WTC11 (cell line): ENCODE data around the gene HDGFL2. TPM values are rescaled to one million over a fixed set of nuclear protein-coding genes. Genes with fewer than 3 reads are reported as not detected.

ENCODE experiments used
- ATAC-seq: fragments of 200-7000 bp; cut with Tn5 transposase; 2 replicates; pipeline ENCODE4 v1.10.0; 2021; ENCODE audit warnings: mild to moderate bottlenecking, moderate library complexity
- Bru-seq: library from RNA; stranded (reverse); fragments of 400-500 nt; gene quantifications from one replicate; lab custom pipeline; 2021; lab: Mats Ljungman, UMichigan
- CTCF ChIA-PET: fragments of 300-600 bp; sonication (Branson Sonifier 250); formaldehyde crosslinking; loops from one replicate; lab custom pipeline; 2021; ENCODE audit warnings: antibody characterized with exemption; lab: Charles Lee
- POLR2A ChIA-PET: fragments of 350-600 bp; sonication (Branson Sonifier 250); formaldehyde crosslinking; loops from one replicate; lab custom pipeline; 2021; ENCODE audit warnings: antibody characterized with exemption; lab: Charles Lee
- DNase-seq: peaks from one replicate; pipeline ENCODE4 v3.0.0; 2021; ENCODE audit warnings: low spot score
- H3K27ac Mint-ChIP-seq: 2 replicates; pipeline ENCODE4 v1.8.0; 2021; ENCODE audit warnings: mixed read lengths
- H3K27me3 Mint-ChIP-seq: 2 replicates; pipeline ENCODE4 v1.8.0; 2021; ENCODE audit warnings: low read depth, mild to moderate bottlenecking, moderate library complexity, mixed read lengths
- H3K36me3 Mint-ChIP-seq: 2 replicates; pipeline ENCODE4 v1.8.0; 2021; ENCODE audit warnings: mixed read lengths
- H3K4me1 Mint-ChIP-seq: 2 replicates; pipeline ENCODE4 v1.8.0; 2022; ENCODE audit warnings: mixed read lengths
- H3K4me3 Mint-ChIP-seq: 2 replicates; pipeline ENCODE4 v1.8.0; 2021; ENCODE audit warnings: mild to moderate bottlenecking, moderate library complexity, mixed read lengths
- H3K9me3 Mint-ChIP-seq: 2 replicates; pipeline ENCODE4 v1.8.0; 2021; ENCODE audit warnings: mixed read lengths
- ARID4B ChIP-seq: sonication (generic); formaldehyde crosslinking; IDR thresholded peaks from 2 replicates; pipeline ENCODE4 v1.8.0; 2023; ENCODE audit warnings: missing genetic modification reagents, mild to moderate bottlenecking, borderline replicate concordance
- CREB1 ChIP-seq: sonication (generic); formaldehyde crosslinking; IDR thresholded peaks from 2 replicates; pipeline ENCODE4 v1.8.0; 2023; ENCODE audit warnings: mild to moderate bottlenecking, missing genetic modification reagents
- CREM ChIP-seq: sonication (generic); formaldehyde crosslinking; IDR thresholded peaks from 2 replicates; pipeline ENCODE4 v1.8.1; 2022; ENCODE audit warnings: mild to moderate bottlenecking, missing genetic modification reagents, moderate library complexity
- E2F4 ChIP-seq: sonication (generic); formaldehyde crosslinking; IDR thresholded peaks from 2 replicates; pipeline ENCODE4 v1.8.1; 2022; ENCODE audit warnings: low read depth, mild to moderate bottlenecking, moderate library complexity, missing genetic modification reagents, borderline replicate concordance
- ELF4 ChIP-seq: sonication (generic); formaldehyde crosslinking; IDR thresholded peaks from 2 replicates; pipeline ENCODE4 v1.8.1; 2022; ENCODE audit warnings: low read depth, mild to moderate bottlenecking, moderate library complexity, missing genetic modification reagents
- GABPB1 ChIP-seq: sonication (generic); formaldehyde crosslinking; IDR thresholded peaks from 2 replicates; pipeline ENCODE4 v1.8.1; 2023; ENCODE audit warnings: mild to moderate bottlenecking, missing genetic modification reagents
- GTF2I ChIP-seq: fragments of 250-450 bp; sonication (Bioruptor Pico); conservative IDR thresholded peaks from 2 replicates; pipeline ENCODE4 v1.4.0; 2021; ENCODE audit warnings: mild to moderate bottlenecking
- IRF1 ChIP-seq: sonication (generic); formaldehyde crosslinking; IDR thresholded peaks from 2 replicates; pipeline ENCODE4 v1.8.0; 2023; ENCODE audit warnings: missing genetic modification reagents
- NFATC4 ChIP-seq: fragments of 250-450 bp; sonication (Bioruptor Pico); IDR thresholded peaks from 2 replicates; pipeline ENCODE4 v1.9.0; 2021; ENCODE audit warnings: mild to moderate bottlenecking
- NR1H2 ChIP-seq: sonication (generic); formaldehyde crosslinking; IDR thresholded peaks from 2 replicates; pipeline ENCODE4 v1.9.0; 2021; ENCODE audit warnings: mild to moderate bottlenecking, moderate library complexity, missing genetic modification reagents
- PRRX2 ChIP-seq: fragments of 250-450 bp; sonication (Bioruptor Pico); IDR thresholded peaks from 2 replicates; pipeline ENCODE4 v1.8.0; 2021; ENCODE audit warnings: mild to moderate bottlenecking
- ZNF532 ChIP-seq: fragments of 250-450 bp; sonication (Bioruptor Pico); IDR thresholded peaks from 2 replicates; pipeline ENCODE4 v1.9.0; 2021; ENCODE audit warnings: mild to moderate bottlenecking, borderline replicate concordance
- ZNF671 ChIP-seq: fragments of 250-450 bp; sonication (Bioruptor Pico); IDR thresholded peaks from 2 replicates; pipeline ENCODE4 v1.8.0; 2021; ENCODE audit warnings: mild to moderate bottlenecking
- long read RNA-seq, 3 experiments: library from RNA in 1 of 3; library from capped mRNA in 1 of 3; library from polyadenylated mRNA in 1 of 3; unstranded in 2 of 3; stranded (forward) in 1 of 3; transcript quantifications; one replicate each; pipeline ENCODE4 v2.0.0, GENCODE V29; 2021
- total RNA-seq: library from RNA; stranded (reverse); gene quantifications from 3 replicates; pipeline ENCODE4 v1.2.3, GENCODE V29; 2021

HDGFL2 gene
- total RNA-seq (111 to 116 TPM (median 115 TPM) in 3 replicates), Bru-seq, nascent RNA (percentile 53 among the genes with signal in this experiment)
- long read RNA-seq, experiment 1, transcript HDGFL2-210 (16 exons, 2,255 nt) = minor isoform, 57 of 361 reads
- long read RNA-seq, experiment 1, transcript HDGFL2-208 (16 exons, 2,281 nt) = major isoform, 155 of 361 reads
- long read RNA-seq, experiment 1, partial matches to known transcripts = 76 of 361 reads
- long read RNA-seq, experiment 1, other reads (novel, unspliced or antisense) = 73 of 361 reads
- long read RNA-seq, experiment 2, partial matches to known transcripts = 99 of 112 reads
- long read RNA-seq, experiment 2, other reads (novel, unspliced or antisense) = 10 of 112 reads
- long read RNA-seq, experiment 3, partial matches to known transcripts = 7 of 7 reads
- long read RNA-seq, experiment 3, other reads (novel, unspliced or antisense) = 0 of 7 reads

GRCh38 chr19:4472174-4472974, at the start of gene HDGFL2:
Gene HDGFL2, plus strand, starts transcription at chr19:4472297. Its CDS starts 54 bp downstream, at chr19:4472351.
- Mint-ChIP-seq H3K27me3 (no peaks in the 10 kb centered on the region), H3K27ac (no peak within 1 kb of the TSS), H3K36me3 (peaks cover 11% of the 10 kb centered on the region), H3K9me3 (no peaks in the 10 kb centered on the region; the same call in 1 of the 2 replicates), H3K4me1 (peaks cover 10% of the 10 kb centered on the region), H3K4me3 (peak within 1 kb of the TSS; percentile 85)
- DNase-seq (no peak), ATAC-seq (no peak)
- 0 out of 2 replicates have a peak, but pooled peaks have one; percentile 13 for TF ChIP-seq GABPB1
- no peak for TF ChIP-seq NR1H2
- TF ChIP-seq CREB1 (CRISPR knock-in tag) = no peak
- no peak for TF ChIP-seq ELF4 (CRISPR knock-in tag)
- ChIA-PET POLR2A (interaction anchor here (0.5 to 1.0 kb wide), 2 partner anchors 63 to 274 kb away, joined by 5 read pairs; partner anchors contain the start of gene PLIN5), CTCF (interaction anchor here (0.6 to 6.3 kb wide), 16 partner anchors 10 to 205 kb away, joined by 3 to 79 read pairs (median 5); partner anchors contain the start of genes CHAF1A, PLIN5 and SH3GL1)

GRCh38 chr19:4423416-4424126, 48.5 kb upstream of the HDGFL2 start:
- no peak for TF ChIP-seq IRF1 (CRISPR knock-in tag)
- no peak for TF ChIP-seq ZNF671
- no peak for TF ChIP-seq NFATC4 (CRISPR knock-in tag)
- TF ChIP-seq CREB1 (CRISPR knock-in tag) = no peak
- TF ChIP-seq E2F4 = no peak
- TF ChIP-seq GTF2I (CRISPR knock-in tag) = no peak
- no peak for TF ChIP-seq ARID4B (CRISPR knock-in tag)
- no peak for TF ChIP-seq CREM
- TF ChIP-seq PRRX2 (CRISPR knock-in tag) = no peak
- TF ChIP-seq ZNF532 (CRISPR knock-in tag) = no peak
- H3K27ac Mint-ChIP-seq = peak overlapping the region; percentile 8; the same call in 1 of the 2 replicates
- no peaks in the 10 kb centered on the region for H3K9me3 Mint-ChIP-seq
- no peaks in the 10 kb centered on the region for H3K4me1 Mint-ChIP-seq
- ChIA-PET CTCF (interaction anchor here (1.2 kb wide), 1 partner anchor 23 kb away, joined by 3 read pairs; the partner anchor contains the start of gene SH3GL1), POLR2A (no interaction called here)
- H3K36me3 Mint-ChIP-seq = peaks cover 58% of the 10 kb centered on the region
- no peaks in the 10 kb centered on the region for H3K27me3 Mint-ChIP-seq
- ATAC-seq (no peak), DNase-seq (no peak)
- H3K4me3 Mint-ChIP-seq = no peak overlapping the region
